ENCODE measurements around the gene CAT.

CAT gene

DNA sequence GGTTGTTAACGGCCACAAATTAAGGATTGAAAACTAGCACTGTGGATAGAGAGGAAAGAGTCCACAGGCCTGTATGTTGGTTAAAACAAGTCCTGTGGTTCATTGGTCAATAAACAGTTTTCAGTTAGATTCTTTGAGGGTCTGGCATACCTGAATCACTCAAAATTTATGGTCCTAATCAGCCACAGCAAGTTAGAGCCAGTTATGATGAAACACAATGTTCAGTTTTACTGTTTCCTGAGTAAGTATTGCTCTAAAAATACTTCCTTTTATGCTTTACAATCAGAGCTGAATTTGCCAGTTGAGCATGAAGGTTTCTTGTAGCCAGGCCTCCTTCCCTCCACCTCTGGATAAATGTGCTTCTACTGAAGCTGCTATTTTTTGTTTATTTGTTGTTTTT lies 12.9 kb upstream of the CAT start:
- Histone ChIP-seq H3K79me2 (ENCODE audit: insufficient read depth, low read length) (no peaks in the 10 kb centered on the region), H4K20me1 (ENCODE audit: insufficient read depth, low read length, poor library complexity, severe bottlenecking) (no peaks in the 10 kb centered on the region), H3K36me3 (ENCODE audit: insufficient read depth, low read length) (no peaks in the 10 kb centered on the region), H3K4me1 (ENCODE audit: insufficient read depth, low read length, poor library complexity, severe bottlenecking) (peaks cover 82% of the 10 kb centered on the region), H3K27me3 (ENCODE audit: insufficient read depth, low read length, poor library complexity, severe bottlenecking) (peaks cover 5% of the 10 kb centered on the region), H2AFZ (ENCODE audit: low read length) (no peak overlapping the region), H3K4me2 (ENCODE audit: low read depth, low read length, poor library complexity, severe bottlenecking) (peak overlapping the region; percentile 63), H3K4me3 (ENCODE audit: low read length, poor library complexity, severe bottlenecking) (peak overlapping the region; percentile 29), H3K9ac (ENCODE audit: low read depth, low read length, poor library complexity, severe bottlenecking) (peak overlapping the region; percentile 69), H3F3A (ENCODE audit: low read depth) (peaks cover 25% of the 10 kb centered on the region; the same call in 1 of the 2 replicates), H3K9me2 (replicated peaks; ENCODE audit: low read depth, low read length) (no peaks in the 10 kb centered on the region), H3K9me3 (ENCODE audit: insufficient read depth, low read depth, low read length) (no peaks in the 10 kb centered on the region)
- TF ChIP-seq, protein P1, sequence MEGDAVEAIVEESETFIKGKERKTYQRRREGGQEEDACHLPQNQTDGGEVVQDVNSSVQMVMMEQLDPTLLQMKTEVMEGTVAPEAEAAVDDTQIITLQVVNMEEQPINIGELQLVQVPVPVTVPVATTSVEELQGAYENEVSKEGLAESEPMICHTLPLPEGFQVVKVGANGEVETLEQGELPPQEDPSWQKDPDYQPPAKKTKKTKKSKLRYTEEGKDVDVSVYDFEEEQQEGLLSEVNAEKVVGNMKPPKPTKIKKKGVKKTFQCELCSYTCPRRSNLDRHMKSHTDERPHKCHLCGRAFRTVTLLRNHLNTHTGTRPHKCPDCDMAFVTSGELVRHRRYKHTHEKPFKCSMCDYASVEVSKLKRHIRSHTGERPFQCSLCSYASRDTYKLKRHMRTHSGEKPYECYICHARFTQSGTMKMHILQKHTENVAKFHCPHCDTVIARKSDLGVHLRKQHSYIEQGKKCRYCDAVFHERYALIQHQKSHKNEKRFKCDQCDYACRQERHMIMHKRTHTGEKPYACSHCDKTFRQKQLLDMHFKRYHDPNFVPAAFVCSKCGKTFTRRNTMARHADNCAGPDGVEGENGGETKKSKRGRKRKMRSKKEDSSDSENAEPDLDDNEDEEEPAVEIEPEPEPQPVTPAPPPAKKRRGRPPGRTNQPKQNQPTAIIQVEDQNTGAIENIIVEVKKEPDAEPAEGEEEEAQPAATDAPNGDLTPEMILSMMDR (conservative IDR thresholded peaks at IDR 0.05; ENCODE audit: low read length): no peak
- TF ChIP-seq EZH2phosphoT487 (IDR thresholded peaks at IDR 0.05; ENCODE audit: borderline replicate concordance): peak; percentile 96

GRCh38 chr11:34426766-34427185 lies 12.0 kb upstream of the CAT start:
- Histone ChIP-seq H3K9me2 (replicated peaks; ENCODE audit: low read depth, low read length) (no peaks in the 10 kb centered on the region), H2AFZ (ENCODE audit: low read length) (no peak overlapping the region), H3K4me2 (ENCODE audit: low read depth, low read length, poor library complexity, severe bottlenecking) (peak overlapping the region; percentile 63), H4K20me1 (ENCODE audit: insufficient read depth, low read length, poor library complexity, severe bottlenecking) (no peaks in the 10 kb centered on the region), H3F3A (ENCODE audit: low read depth) (peaks cover 22% of the 10 kb centered on the region; the same call in 1 of the 2 replicates), H3K79me2 (ENCODE audit: insufficient read depth, low read length) (no peaks in the 10 kb centered on the region), H3K4me1 (ENCODE audit: insufficient read depth, low read length, poor library complexity, severe bottlenecking) (peaks cover 87% of the 10 kb centered on the region), H3K27me3 (ENCODE audit: insufficient read depth, low read length, poor library complexity, severe bottlenecking) (no peaks in the 10 kb centered on the region), H3K4me3 (ENCODE audit: low read length, poor library complexity, severe bottlenecking) (peak overlapping the region; percentile 9), H3K9ac (ENCODE audit: low read depth, low read length, poor library complexity, severe bottlenecking) (peak overlapping the region; percentile 69), H3K9me3 (ENCODE audit: insufficient read depth, low read depth, low read length) (no peaks in the 10 kb centered on the region), H3K36me3 (ENCODE audit: insufficient read depth, low read length) (no peaks in the 10 kb centered on the region)
- TF ChIP-seq EZH2phosphoT487 (IDR thresholded peaks at IDR 0.05; ENCODE audit: borderline replicate concordance): no peak
- TF ChIP-seq, protein P1 (conservative IDR thresholded peaks at IDR 0.05; ENCODE audit: low read length): no peak

DNA sequence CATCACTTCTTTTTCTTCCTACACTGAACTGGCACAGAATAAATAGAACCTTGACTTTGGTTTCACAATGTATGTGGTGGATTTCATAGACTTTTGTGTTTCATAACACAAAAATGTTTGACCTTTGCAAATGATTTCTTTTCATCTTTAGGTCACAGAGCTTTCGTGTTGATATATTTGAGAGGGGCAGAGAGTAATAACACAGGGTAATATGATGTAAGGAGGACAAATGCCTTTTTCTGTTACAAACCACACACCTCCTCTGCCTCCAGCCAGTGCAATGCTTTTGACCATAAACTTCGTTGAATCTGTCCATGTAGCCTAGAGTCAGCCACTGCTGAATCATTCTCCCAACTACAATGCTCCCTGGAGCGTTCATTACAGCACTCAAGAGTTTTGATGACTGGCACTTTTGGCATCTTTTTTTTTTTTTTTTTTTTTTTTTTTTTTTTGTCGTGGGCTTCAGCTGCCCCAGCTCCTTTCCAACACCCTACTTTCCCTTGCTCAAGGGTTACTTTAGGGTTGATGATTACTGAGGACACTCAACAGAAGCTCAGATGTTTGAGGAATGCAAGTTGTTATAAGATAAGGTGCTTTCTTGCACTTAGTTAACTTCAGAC lies 11.4 kb upstream of the CAT start:
- H2AFZ ChIP-seq (ENCODE audit: low read length): no peak overlapping the region
- H3K4me1 ChIP-seq (ENCODE audit: insufficient read depth, low read length, poor library complexity, severe bottlenecking): peaks cover 88% of the 10 kb centered on the region
- no peak for TF ChIP-seq EZH2phosphoT487 (IDR thresholded peaks at IDR 0.05; ENCODE audit: borderline replicate concordance)
- TF ChIP-seq, protein P1 (conservative IDR thresholded peaks at IDR 0.05; ENCODE audit: low read length): no peak
- peak overlapping the region; percentile 63 for H3K4me2 ChIP-seq (ENCODE audit: low read depth, low read length, poor library complexity, severe bottlenecking)
- peaks cover 20% of the 10 kb centered on the region; the same call in 1 of the 2 replicates for H3F3A ChIP-seq (ENCODE audit: low read depth)
- H3K27me3 ChIP-seq (ENCODE audit: insufficient read depth, low read length, poor library complexity, severe bottlenecking): no peaks in the 10 kb centered on the region
- H3K4me3 ChIP-seq (ENCODE audit: low read length, poor library complexity, severe bottlenecking): peak overlapping the region; percentile 9
- H3K9ac ChIP-seq (ENCODE audit: low read depth, low read length, poor library complexity, severe bottlenecking): peak overlapping the region; percentile 69
- H3K9me2 ChIP-seq (replicated peaks; ENCODE audit: low read depth, low read length): no peaks in the 10 kb centered on the region
- no peaks in the 10 kb centered on the region for H3K36me3 ChIP-seq (ENCODE audit: insufficient read depth, low read length)
- no peaks in the 10 kb centered on the region for H4K20me1 ChIP-seq (ENCODE audit: insufficient read depth, low read length, poor library complexity, severe bottlenecking)
- H3K9me3 ChIP-seq (ENCODE audit: insufficient read depth, low read depth, low read length): no peaks in the 10 kb centered on the region
- no peaks in the 10 kb centered on the region for H3K79me2 ChIP-seq (ENCODE audit: insufficient read depth, low read length)
